T-helper 9 cell (primary cell): ENCODE data around the gene BCLAF3.

Source experiments
- DNase-seq: peaks from one replicate; pipeline ENCODE4 v3.0.0-alpha.2; 2020
- total RNA-seq, 2 donors: gene quantifications; one replicate each; lab custom pipeline; 2026; lab: John Stamatoyannopoulos, UW

BCLAF3 gene
- 12.8 to 13.4 reads per million in 2 donors for total RNA-seq

DNA sequence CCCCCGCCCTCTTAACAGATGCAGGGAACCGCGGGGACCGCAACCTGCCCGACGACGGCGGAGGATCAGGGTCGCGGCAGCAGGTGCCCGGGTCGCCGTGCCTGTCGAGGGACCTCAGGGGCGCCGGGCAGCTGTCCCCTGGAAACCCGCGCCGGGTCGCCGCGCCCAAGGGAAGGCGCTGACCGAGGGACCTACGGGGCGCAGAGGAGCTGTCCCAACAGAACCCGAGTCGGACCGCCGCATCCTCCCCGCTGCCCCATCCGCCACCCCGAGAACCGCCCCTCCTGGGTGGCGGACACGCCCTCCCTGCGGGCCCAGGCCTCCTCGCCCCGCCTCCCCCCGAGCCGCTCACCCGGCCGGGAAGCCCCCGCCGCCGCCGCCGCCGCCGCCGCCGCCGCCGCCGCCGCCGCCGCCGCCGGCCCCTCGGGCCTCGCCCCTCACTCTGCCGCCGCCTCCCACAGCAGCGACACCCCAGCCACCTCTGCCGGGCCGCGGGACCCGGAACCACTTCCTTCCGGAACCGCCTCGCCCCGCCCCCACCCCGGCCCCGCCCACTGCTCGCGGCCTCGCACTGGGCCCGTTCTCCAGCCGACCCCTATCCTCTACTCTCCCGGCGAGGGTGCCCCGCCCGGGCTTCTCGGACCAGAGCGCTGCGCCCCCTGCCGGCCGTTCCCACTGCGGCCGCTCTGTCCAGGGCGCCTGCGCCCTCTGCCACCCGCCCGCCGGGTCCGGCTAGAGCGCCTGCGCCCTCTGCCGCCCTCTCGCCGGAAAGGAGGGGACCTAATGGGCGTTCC lies at the start of gene BCLAF3:
Gene BCLAF3, minus strand, starts transcription at position 506 of the 794 bp plus-strand sequence. CDS start 20,797 bp downstream, outside the sequence.
- DNase-seq = peak; percentile 74

DNA sequence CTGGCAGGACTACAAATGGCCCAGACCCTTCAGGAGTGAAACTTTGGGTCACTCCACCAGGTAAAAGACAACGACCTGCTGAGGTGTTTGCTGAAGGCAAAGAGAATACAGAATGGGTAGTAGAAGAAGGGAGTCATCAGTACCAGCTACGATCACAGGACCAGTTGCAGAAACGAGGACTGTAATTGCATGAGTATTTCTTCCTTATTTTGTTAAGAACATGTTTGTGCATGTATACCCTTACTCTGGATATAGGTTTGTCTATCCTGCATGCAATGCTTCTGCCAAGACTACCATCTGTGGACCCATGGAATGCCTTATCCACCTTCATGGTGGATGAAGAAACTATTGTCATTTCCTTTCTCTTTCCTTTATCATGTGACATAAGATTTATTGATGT lies 48.1 kb upstream of the BCLAF3 start:
- no peak for DNase-seq

DNA sequence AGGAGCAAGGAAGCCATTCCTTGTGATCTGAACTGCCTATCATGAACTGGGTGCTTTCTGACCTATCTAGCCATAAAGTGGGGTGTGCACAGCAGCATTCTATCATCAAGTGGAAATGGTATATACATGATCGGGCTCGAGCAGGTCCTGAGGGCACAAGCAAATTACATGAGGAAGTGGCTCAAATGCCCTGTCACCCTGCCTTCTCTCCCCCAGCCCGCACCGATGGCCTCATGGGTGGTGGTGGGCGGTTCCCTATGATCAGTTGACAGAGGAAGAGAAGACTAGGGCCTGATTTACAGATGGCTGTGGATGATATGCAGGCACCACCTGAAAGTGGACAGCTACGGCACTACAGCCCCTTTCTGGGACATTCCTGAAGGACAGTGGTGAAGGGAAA lies 46.3 kb upstream of the BCLAF3 start:
- no peak for DNase-seq

DNA sequence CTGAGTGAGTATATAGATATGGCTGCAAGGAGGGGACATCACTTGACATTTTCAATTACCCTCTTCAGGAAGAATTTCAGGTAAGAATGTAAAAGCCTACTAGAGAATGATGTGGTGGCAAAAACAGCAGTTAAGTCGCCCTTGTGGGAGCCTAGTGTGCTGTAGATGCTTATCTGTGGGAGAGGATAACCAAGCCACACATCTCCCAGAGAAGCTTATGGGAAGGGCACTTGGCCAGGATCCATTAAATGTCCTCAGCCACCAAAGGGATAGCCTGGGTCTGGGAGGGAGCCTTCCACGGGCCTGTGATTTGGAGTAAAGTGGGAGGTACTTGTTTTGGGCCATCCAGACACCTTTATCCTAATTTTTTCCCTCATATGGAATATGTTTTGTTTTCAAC lies 41.3 kb upstream of the BCLAF3 start:
- no peak for DNase-seq

DNA sequence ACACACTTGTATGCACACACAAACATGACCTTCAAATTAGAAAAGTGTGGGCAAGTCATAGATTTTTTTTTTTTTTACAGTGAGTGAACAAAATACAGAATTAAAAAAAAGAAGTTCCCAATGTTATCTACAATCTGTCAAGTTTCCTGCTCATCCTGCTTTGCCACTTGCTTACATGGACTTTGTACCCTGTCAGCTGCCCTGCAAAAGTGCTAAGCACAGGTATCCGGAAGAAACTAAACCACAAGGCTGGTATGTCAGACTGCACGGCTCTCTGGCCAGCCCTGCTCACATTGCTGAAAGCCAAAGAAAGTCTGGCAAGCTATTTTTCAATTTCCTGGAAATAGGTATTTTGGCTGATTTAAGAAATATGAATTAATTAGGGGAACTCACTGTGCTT lies 38.9 kb upstream of the BCLAF3 start:
- no peak for DNase-seq

DNA sequence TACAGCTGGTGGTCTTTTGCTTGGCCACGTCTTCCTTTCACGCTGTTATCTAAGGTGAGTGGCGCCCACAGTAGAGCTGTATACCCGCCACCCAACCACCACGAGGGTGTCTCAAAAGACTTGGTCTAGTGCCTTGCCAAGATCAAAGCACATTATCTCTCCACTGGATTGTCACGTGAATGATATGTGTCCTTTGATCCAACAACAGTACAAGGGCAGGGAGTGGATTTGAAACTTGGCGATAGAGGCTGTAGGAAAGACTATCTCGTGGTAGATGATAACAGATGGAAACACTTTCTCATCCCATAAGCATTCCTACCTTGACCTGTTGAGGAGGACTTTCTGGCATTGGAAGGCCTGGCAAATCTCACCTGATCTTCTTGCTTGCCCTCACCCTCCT lies 37.7 kb upstream of the BCLAF3 start:
- DNase-seq = no peak

DNA sequence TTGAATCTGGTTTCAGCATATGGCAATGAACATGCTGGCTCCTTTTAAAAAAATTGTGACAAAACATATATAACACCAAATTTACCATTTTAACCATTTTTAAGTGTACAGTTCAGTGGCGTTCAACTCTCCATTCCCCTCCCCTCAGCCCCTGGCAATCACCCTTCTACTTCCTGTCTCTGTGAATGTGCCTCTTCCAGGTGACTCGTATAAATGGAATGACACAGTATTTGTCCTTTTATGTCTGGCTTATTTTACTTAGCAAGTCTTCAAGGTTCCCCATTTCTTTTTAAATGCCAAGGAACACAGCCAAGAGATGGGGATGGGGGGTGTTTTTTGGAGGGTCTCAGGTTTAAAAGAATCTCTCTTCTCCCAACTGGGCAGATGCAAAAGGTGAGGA lies 35.4 kb upstream of the BCLAF3 start:
- DNase-seq = no peak

DNA sequence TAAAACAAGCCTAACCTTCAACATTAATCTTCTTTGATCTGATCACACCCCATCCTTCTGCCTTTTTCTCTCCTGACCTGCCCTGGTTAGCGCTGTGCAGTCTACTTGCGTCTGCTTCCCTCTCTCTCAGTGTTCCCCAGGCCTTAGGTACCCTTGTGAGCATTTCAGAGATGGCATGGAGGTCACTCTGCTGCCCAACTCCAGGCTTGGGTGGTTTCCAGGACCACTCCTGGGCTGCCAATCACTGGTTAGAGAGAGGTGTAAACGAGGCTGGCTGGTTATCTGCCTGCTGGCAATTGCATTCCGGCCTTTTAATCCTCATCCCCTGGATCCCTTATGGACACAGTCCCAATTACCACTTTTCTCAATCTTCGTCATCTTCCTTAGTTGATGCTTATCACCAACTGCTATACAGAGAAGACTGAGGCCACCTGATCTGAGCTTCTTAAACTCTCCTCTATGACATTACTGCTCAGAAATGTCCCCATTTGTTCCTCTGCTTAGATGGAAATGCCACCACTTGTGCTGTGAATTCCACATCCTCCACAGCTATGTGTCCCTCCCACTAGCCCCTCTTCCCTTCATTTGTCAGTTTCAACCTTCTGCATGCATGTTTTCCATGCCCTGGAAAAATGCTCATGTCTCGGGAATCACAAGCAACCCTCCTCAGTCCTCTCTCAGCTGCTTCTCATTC lies 29.0 kb upstream of the BCLAF3 start:
- DNase-seq = no peak

DNA sequence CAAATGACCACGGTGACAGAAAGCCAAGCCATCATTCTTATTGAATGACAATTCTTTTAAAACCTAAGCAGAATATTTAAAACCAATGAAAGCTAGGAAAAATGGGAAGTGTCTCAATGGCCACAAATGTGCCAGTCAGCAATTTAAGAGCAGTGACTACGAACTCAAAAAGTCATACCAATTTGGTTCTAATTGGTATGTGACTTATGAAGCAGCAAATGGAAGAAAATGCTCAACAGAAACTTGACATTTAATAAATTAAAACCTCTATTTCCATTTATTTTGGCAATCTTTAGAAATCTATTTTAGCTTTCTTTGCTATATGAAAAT lies 25.7 kb upstream of the BCLAF3 start:
- DNase-seq = no peak

DNA sequence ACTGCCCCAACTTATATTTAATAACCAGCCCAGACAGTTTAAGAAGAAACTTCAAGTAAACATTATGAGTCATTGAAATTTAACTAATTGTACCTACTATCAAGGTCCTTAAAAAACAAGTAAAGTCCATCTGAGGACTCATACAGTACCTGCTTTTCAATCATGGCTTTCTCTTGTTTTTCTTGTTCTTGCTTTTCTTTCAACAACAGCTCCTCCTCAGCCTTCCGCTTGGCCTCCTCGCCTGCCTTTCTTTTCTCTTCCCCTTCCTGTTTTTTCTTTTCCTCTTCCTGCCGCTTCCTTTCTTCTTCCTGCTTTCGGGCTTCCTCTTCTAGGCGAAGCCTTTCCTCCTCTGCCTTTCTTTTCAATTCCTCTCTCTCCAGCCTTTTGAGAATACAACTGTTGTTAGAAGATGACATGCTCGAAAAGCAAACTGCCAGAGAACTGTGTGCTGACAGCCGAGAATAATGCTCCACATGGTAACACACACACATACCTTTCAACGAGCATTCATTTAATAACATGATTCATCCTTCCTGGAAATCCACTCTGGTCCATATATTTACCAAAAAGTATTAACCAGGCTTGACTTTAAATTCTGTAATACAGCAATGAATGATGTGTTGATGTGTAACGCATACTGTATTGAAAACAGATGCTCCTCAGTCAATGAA lies 25.2 kb upstream of the BCLAF3 start:
- no peak for DNase-seq

DNA sequence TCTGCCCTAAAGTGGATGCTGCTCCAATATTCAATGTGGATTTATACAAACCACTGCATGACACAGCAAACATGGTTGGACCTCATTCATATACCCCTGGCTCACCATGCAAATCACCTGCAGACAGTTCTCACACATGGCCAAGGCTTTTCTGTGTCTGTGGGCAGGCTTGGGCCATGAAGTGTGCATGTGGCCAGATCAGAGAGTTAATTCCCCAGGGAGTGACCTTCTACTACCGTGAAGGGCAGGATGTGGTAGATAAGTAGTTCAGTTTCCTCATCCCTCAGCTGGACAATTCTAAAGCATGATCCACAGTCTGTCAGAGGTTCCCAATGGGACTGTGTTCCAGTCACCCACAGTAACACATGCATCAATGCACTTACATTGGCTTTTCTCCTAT lies 24.6 kb upstream of the BCLAF3 start:
- no peak for DNase-seq

DNA sequence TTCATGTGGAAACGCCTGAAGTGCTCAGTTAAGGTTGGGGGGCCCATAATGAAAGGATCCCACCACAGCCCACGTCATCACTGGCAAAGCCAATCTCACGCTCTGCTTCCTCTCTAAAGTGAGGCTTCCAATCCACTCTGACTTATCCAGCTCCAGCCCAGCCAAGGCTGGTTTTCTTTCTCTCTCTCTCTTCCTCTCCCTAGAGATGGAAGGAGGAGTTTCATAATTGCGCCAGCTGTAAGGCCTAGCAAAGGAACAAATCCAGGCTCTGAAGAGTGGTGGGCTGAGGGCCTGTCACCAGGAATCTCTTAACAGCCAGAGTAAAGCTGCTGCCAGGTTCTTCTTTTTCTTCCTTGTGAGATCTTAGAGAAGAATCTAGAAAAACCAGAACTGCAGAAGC lies 20.7 kb upstream of the BCLAF3 start:
- DNase-seq = no peak

DNA sequence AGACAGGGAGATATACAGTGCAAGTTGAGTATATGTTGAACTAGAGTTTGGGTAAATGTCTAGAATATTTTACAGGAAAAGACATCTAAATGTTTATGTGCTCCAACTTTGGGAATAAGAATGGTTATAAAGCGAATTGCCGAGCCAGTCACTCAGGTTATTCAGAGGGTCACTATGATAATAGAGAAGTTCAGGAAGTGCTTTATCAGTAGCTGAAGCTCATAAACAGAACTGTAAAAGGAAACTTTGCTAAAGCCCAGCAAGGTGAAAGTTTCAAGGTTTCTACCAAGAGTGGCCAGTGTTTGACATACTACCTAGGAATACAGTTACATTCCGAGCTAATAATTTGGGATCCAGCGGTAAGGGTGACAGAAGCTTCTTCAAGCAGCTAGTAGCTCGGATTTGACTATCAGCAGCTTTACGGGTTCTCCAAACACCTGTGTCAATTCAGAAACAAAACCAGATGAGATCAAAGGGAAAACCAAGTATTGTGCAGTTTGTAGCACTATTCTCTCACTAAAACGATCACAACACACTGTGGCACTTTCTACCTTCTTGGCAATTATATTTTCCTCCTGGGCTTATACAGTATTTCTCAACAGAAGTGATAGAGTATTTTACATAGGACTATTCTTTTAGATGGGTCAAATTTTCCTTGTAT lies 17.2 kb upstream of the BCLAF3 start:
- DNase-seq = no peak

DNA sequence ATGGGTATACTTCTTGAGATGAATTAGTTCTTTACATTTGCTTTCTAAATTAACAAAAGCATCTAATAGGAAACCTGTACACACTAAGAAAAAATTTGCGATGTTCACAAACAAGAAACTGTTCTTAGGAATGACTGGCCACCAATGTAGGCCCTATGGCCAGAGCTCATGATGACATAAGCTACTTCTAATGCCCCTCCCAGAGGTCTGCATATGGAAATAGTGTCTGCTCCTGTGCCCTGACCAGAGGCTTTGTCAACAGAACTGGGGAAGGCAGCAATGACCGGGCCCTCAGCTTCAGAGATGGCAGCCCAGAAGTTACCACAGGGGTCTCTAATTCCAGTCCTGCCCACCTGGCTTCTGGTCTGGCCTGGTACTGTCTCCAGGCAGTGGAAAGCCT lies 15.0 kb upstream of the BCLAF3 start:
- no peak for DNase-seq

DNA sequence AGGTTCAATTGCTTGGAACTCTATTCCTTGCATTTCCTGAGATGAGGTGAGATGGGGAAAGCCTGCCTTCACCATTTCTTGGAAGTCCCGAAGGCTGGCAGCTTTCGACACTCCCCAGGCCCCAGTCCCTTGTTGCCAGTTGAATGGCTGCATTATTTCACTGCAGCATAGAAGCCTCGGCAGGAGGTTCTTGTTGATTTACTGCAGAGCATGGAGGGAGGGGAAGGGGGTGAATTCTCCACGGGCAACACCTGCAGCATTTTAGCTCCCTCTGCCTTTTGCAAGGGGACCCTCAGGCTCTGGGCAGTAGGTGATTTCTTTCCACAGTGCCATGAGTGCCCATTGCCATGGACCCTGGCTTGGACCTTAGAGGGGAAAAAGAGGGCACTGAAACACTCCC lies 10.7 kb upstream of the BCLAF3 start:
- no peak for DNase-seq

DNA sequence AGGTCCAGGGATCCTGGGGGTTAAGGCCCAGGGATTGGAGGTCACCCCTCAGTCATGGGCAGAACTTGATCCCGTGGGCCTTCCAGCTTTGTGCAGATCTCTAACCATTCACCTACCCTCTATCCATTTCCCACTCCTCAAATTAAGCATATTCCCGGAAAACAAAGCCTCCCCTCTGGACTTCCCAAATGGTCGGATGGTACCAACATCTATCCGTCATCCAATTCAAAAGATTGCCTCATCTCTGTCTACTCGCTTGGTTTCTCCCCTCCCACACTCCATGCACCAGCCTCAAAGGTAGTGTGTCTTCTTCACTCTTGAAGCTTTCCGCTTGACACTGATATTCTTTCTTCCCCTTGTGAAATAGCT lies 473 bp upstream of the BCLAF3 start:
- no peak for DNase-seq

DNA sequence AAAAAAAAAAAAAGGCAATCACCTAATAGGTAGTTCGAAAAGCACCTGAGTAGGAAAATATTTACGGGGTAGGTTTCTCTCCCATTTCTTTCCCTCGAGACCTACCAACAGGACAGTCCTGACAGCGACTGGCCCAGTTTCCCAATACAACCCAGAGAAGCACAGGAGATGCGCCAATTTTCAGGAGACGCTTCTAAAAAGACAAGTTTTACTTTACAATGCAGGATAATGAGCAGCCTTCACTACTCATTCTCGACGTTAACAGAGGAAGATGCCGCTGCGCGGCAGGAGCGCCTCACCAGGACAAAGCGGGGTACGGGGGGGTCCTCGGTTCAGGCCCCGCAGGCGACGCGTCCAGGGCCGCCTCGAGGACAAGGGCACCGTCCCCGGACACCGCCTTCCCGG lies 708 bp downstream of the BCLAF3 start:
- no peak for DNase-seq

DNA sequence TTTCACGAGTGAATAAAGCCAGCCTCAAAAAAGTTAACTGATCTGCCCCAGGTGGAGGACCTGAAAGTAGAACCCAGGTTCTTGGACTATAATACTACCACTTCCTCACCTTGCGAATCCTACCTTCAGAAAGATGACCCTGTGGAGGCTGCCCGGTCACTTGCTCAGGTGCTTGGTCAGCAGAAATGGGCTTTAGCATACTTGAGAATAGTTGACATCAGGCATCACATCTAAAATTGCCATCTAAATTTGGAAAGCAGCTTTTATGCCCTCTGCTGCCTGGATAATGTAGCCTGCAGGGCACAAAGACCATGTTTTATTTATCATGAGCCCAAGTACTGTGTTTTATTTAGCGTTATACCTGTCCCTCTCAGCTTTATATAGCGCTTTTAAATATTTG lies 3.0 kb downstream of the BCLAF3 start:
- DNase-seq = no peak

DNA sequence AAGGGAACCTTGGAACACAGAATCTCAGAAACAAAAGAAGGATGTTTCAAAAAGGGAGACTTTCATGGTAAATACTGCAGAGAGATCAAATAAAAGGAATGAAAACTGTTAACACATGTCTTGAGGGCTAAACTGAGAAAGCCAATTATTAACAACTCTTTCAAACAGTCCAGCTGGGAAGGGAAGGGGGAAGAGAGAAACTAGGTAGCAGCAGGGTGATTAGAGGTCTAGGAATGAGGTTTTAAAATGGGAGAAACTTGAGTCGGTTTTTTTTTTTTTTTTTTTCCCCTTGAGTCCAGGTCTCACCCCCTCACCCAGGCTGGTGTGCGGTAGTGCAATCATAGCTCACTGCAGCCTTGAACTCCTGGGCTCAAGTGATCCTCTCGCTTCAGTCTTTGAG lies 4.3 kb downstream of the BCLAF3 start:
- no peak for DNase-seq

DNA sequence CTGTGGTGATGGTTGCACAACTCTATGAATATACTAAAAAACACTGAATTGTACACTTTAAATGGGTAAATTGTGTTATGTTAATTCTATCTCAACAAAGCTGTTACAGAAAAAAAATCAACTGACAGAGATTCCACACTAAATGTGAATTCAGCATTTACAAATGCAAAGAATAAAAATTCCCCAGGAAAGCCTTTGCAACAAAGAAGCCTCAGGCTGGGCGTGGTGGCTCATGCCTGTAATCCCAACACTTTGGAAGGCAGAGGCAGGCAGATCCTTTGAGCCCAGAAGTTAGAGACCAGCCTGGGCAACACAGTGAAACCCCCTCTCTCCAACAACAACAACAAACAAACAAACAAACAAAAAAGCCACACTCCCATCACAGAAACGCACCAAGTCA lies 8.9 kb downstream of the BCLAF3 start:
- DNase-seq = no peak

DNA sequence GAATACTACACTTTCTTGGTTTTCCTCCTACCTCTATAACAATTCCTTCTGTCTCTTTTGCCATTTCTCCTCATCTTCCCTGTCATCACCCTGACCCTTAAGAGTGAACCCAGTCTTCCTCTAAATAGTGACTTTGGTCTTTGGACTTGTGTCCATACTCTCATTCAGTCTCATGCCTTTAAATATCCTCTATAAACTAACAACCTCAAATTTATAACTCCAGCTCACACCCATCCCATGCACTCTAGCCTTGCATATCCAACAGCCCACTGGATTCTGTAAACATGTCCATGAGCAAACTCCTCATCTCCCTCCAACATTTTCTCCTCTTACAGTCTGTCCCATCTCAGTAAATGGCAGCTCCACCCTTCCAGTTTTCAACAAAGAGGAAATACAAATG lies 15.0 kb downstream of the BCLAF3 start:
- no peak for DNase-seq

DNA sequence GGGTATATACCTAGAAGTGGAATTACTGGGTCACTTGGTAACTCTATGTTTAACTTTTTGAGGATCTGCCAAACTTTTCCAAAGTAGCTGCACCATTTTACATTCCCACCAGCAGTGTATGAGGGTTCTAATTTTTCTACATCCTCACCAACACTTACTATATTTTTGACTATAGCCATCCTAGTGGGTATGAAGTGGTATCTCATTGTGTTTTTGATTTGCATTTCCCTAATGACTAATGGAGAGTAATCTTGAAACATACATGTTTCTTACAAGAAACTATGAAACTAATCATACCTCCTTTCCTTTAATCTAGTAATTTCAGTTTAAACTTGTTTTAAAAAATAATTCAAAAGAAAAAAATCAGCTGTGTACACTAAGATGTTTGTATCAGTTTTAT lies 17.9 kb downstream of the BCLAF3 start:
- DNase-seq = no peak

DNA sequence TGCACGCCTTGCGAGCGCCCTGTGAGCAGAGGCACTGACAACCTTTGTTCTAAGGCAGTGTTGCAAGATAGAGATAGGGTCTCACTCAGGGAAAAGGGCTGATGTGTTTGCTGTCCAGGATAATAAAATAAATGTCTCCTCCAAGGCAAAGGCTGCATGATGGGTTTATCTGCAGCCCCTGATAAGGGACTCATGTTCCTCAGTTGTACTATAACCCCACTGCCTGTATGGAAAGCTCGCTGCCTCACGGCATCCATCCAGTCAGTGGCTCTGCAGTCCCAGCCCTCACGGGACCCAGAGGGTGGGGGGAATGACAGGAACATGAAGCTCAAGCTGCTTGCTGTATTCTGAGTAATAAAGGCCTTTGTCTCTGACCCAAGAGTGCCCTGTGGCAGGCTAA lies 22.6 kb downstream of the BCLAF3 start:
- no peak for DNase-seq

DNA sequence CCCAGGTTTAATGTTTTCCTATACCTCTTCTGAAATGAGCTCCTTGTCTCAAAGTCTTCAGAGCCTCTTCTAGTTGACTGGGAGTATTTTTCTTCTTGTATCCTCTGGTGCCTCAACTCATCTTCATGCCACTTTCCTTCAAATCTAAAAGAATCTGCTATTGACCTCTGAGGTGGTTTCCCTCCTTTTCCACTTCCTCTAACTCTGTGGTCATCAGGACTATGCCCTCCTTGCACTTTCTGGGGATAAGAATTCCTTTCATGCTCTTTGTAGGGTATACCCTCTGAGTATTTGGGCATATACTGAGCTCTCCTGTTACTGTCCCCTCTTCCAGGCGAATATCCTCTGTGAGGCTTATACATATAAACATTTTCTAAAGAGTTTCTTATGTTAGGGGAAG lies 24.8 kb downstream of the BCLAF3 start:
- no peak for DNase-seq
